Spinal cord (tissue), 10 donors: ENCODE data around the gene PAMR1. TPM values are rescaled to one million over a fixed set of nuclear protein-coding genes. Genes with fewer than 3 reads are reported as not detected.
"Not testable (repeated sequence)": the region's sequence is repeated elsewhere in the genome, so short reads cannot be mapped to it uniquely, and the experiment has no call there.

Source experiments
- DNase-seq, 6 donors: peaks; one replicate each; pipeline versions ENCODE4 v3.0.0 to v3.0.0-alpha.2; 2013 to 2015; ENCODE audit warnings: low spot score in 6 of 6, low read depth in 4 of 6
- H3K27ac ChIP-seq: one replicate; pipeline ENCODE4 v1.5.1; 2013; ENCODE audit warnings: low read depth, low read length, control low read depth
- H3K27me3 ChIP-seq: one replicate; pipeline ENCODE4 v1.6.1; 2013; ENCODE audit warnings: low read length; ENCODE audit not compliant: control insufficient read depth, insufficient read depth
- H3K36me3 ChIP-seq: one replicate; pipeline ENCODE4 v1.6.1; 2013; ENCODE audit warnings: low read length; ENCODE audit not compliant: control insufficient read depth, insufficient read depth
- H3K4me1 ChIP-seq: one replicate; pipeline ENCODE4 v1.6.1; 2013; ENCODE audit warnings: low read length; ENCODE audit not compliant: control insufficient read depth, insufficient read depth
- H3K4me3 ChIP-seq: one replicate; pipeline ENCODE4 v1.5.1; 2013; ENCODE audit warnings: low read depth, low read length, control low read depth
- H3K9me3 ChIP-seq: one replicate; pipeline ENCODE4 v1.6.1; 2013; ENCODE audit warnings: low read length; ENCODE audit not compliant: control insufficient read depth, insufficient read depth
- WGBS: methylation state at CpG from one replicate; pipeline ENCODE4 v1.1.5; 2013; ENCODE audit warnings: missing lambda C conversion rate; ENCODE audit not compliant: insufficient coverage; 5-methylcytosine and 5-hydroxymethylcytosine counted together
- polyA plus RNA-seq, 2 donors: library from polyadenylated mRNA; unstranded; fragments of 120-200 nt; gene quantifications; one replicate each; pipeline ENCODE4 v1.2.1, GENCODE V29; 2013; ENCODE audit not compliant: insufficient read length in 2 of 2
- total RNA-seq, 2 donors: library from RNA; depleted of rRNA in 1 of 2; stranded (reverse); fragments of 120-200 nt in 1 of 2; fragments of >200 nt in 1 of 2; gene quantifications; one replicate each; pipeline versions ENCODE4 v1.2.3 to v1.2.4, GENCODE V29; 2013 to 2014
- donor health status: healthy.

Gene PAMR1
- total and polyA plus RNA-seq, 4 donors = 16.0 to 35.2 (median 20.3) TPM

DNA sequence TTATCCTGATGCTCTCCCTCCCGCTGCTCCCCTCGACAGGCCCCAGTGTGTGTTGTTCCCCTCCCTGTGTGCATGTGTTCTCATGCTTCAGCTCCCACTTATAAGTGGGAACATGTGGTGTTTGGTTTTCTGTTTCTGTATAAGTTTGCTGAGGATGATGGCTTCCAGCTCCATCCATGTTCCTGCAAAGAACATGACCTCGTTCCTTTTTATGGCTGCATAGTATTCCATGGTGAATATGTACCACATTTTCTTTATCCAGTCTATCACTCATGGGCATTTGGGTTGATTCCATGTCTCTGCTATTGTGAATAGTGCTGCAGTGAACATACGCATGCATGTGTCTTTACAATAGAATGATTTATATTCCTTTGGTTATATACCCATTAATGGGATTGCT, 22.6 kb upstream of the PAMR1 start:
- not testable (repeated sequence) for H3K27ac ChIP-seq, H3K4me3 ChIP-seq, H3K9me3 ChIP-seq, H3K27me3 ChIP-seq, H3K36me3 ChIP-seq, DNase-seq, H3K4me1 ChIP-seq
- WGBS = no CpG with 5 or more reads among the region's 4 CpGs

DNA sequence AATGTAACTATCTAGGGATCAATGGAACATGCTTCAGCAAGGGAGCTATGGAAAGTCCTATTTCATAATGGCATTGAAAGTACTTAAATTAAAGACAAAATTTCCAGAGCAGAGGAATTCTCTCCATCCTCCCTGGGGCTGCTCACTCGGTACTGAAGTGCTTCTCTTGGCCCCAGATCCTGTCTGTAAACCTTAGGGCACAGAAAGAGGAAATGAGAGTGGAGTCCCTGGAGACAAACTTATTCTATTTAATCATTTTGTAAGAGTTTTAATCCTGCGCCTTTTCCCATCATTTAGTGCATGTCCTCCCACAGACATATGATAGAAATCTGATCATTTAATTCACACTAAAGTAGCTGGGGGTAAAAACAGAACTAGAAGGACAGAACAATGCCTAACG, 20.9 kb upstream of the PAMR1 start:
- WGBS = no CpG with 5 or more reads among the region's 3 CpGs

DNA sequence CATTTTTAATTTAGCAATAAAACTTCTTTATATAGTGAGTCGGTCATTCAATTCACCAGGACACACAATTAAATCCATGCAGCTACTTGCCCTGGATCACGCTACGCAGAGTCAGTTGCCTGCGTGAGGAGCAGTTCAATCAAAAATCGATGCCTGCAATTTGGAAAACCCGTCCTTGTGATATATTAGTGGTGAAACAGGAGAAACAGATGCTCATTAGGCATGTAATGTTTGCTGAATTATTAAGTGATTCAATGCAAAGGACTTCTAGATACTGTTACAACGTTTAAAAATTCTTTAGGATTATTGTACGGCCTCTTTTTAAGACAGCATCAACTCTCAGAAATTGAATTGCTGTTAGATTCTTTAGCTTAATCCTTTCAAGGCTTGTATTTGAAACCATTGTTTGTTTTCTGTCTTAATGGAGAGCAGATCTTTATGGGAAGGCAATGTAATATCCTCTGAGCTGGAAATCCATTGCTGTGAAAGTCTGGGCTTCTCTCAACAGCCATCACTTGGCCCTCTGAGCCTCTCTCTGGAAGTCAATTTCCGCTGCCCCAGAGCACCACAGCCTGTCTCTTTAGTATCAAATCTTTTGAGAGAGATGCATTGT, 20.1 kb upstream of the PAMR1 start:
- Histone ChIP-seq H3K9me3 (no peaks in the 10 kb centered on the region), H3K27ac (no peak overlapping the region), H3K36me3 (no peaks in the 10 kb centered on the region), H3K4me1 (no peaks in the 10 kb centered on the region), H3K27me3 (no peaks in the 10 kb centered on the region), H3K4me3 (no peak overlapping the region)
- peak in 1 of 6 donors; percentile 31 for DNase-seq
- WGBS = 79% methylated on average over 3 of the region's 9 CpGs

More for the DNA sequence above, 20.9 kb upstream of the PAMR1 start:
- Histone ChIP-seq H3K9me3 (no peaks in the 10 kb centered on the region), H3K36me3 (no peaks in the 10 kb centered on the region), H3K4me3 (no peak overlapping the region), H3K27ac (peak overlapping the region; percentile 30), H3K4me1 (no peaks in the 10 kb centered on the region), H3K27me3 (no peaks in the 10 kb centered on the region)
- DNase-seq = no peak

DNA sequence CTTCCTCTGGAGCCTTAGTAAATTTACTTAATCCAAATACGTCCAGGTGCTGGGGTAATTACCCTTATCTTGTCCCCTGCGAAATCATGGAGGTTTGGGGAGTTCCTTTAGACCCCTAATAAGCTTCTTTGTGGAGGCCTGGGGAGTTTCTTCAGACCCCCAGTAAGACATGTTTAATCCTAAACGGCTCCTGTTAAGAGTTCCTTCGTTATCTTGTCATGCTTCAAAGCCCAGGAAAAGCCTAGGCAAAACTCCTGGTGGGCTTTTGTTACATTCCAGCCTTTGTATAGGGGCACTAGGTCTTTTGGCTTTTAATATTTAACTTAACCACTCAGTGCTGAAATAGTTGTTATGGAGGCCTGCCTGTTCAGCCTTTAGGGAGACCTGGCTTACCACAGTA, 18.1 kb upstream of the PAMR1 start:
- Histone ChIP-seq H3K36me3 (no peaks in the 10 kb centered on the region), H3K9me3 (no peaks in the 10 kb centered on the region), H3K4me1 (no peaks in the 10 kb centered on the region), H3K27me3 (no peaks in the 10 kb centered on the region), H3K4me3 (no peak overlapping the region), H3K27ac (no peak overlapping the region)
- no peak for DNase-seq
- no CpG with 5 or more reads among the region's 4 CpGs for WGBS

DNA sequence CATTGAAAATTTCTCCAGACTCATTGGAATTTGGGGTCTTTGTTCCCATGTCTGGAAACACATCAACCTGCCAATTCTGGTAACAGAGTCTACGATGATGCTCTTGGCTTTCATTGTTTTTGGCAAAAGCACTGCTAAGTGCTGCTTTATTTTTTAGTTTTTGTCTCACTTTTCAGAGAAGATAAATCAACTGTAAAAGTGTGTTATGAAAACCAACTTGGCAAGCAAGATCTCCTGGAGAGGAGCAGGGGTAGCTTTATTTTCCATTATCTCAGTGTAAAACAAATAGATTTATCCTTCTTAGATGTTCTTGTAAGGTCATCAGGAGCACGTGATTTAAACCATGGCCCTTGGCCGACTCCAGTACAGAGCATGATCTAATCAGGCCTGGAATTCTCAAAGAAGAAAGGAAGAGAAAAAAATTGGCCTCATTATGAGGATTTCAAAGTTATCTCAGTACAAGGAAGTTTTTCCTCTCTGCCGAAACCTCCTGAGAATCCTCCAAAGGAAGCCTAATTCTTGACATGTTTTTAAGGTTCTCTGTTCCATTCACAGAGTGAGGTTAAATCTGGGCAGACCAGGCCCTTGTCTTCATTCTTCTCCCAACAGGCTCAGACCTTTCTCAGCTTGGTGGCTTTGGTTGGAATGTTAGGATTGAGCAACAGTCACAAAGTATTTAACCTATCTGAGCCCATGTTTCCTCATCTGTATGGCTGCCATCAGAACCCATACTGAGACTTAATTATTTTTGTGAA, 16.4 kb upstream of the PAMR1 start:
- Histone ChIP-seq H3K4me3 (no peak overlapping the region), H3K4me1 (no peaks in the 10 kb centered on the region), H3K36me3 (no peaks in the 10 kb centered on the region), H3K27me3 (no peaks in the 10 kb centered on the region), H3K27ac (peak overlapping the region; percentile 53), H3K9me3 (no peaks in the 10 kb centered on the region)
- peak in 1 of 6 donors; percentile 72 for DNase-seq
- 42% methylated on average over 2 of the region's 4 CpGs for WGBS

DNA sequence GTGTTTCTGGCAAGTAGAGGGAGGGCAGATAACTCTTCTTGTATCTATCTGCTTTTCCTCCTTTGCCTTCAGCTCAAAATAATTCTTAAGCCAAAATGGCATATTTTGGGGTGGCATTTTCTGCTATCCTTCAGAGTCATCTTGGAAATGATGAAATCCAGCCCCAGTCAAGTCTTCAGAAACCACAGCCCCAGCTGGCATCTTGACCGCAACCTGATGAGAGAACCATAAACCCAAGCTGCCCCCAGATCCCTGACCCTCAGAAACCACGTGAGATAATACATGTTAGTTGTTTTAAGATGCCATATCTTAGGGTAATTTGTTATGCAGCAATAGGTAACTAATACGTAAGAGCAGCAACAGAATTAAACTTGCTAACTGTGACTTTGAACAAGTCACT, 15.1 kb upstream of the PAMR1 start:
- H3K4me3 ChIP-seq = no peak overlapping the region
- no peaks in the 10 kb centered on the region for H3K36me3 ChIP-seq
- H3K9me3 ChIP-seq = no peaks in the 10 kb centered on the region
- no peak for DNase-seq
- no peaks in the 10 kb centered on the region for H3K4me1 ChIP-seq
- H3K27me3 ChIP-seq = no peaks in the 10 kb centered on the region
- H3K27ac ChIP-seq = no peak overlapping the region
- no CpG with 5 or more reads among the region's 3 CpGs for WGBS

DNA sequence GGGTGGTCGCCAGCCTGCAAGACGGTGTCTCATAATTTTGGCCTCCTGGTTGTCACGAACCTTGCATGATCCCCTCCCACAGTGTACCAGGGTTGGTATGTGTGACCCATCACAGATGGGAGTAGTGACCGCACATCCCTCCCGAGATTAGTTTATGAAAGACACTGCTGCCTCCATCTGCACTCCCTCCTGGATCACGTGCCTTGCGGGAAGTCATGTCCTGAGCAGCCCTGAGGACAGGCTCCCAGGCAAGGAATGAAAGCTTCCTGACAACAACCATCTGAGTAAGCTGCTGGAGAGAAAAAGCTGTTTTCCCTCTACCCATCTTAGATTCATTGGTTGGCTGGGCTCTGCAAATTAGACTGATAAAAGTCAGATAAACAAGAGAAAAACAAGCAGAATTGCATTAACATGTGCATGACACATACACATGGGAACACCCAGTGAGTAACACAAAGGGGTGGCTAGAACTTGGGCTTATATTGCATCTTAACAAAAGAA, 14.4 kb upstream of the PAMR1 start:
- H3K4me3 ChIP-seq = no peak overlapping the region
- DNase-seq = no peak
- no peaks in the 10 kb centered on the region for H3K4me1 ChIP-seq
- no peak overlapping the region for H3K27ac ChIP-seq
- H3K27me3 ChIP-seq = no peaks in the 10 kb centered on the region
- 53% methylated on average over 3 of the region's 7 CpGs for WGBS
- no peaks in the 10 kb centered on the region for H3K9me3 ChIP-seq
- no peaks in the 10 kb centered on the region for H3K36me3 ChIP-seq

DNA sequence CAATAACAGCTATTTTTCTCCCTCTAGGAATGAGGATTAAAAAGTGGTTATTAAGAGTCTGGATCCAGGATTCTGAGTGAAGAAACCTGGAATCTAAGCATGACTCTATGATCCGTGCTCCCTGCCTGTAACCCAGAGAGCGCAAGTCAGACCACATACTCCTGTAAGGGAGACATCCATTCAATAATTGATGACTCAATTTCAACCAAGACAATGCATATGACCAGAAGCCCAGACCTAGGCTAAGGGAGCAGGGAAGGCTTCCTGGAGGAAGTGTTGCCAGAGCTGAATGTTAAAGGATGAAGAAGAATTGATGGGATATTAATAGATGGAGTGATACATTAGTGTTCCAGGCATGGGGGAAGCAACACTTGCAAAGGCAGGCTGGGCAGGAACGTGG, 13.8 kb upstream of the PAMR1 start:
- Histone ChIP-seq H3K4me3 (no peak overlapping the region), H3K27me3 (no peaks in the 10 kb centered on the region), H3K27ac (no peak overlapping the region), H3K9me3 (no peaks in the 10 kb centered on the region), H3K36me3 (no peaks in the 10 kb centered on the region), H3K4me1 (no peaks in the 10 kb centered on the region)
- WGBS = 89% methylated on average over 2 of the region's 3 CpGs
- no peak for DNase-seq

DNA sequence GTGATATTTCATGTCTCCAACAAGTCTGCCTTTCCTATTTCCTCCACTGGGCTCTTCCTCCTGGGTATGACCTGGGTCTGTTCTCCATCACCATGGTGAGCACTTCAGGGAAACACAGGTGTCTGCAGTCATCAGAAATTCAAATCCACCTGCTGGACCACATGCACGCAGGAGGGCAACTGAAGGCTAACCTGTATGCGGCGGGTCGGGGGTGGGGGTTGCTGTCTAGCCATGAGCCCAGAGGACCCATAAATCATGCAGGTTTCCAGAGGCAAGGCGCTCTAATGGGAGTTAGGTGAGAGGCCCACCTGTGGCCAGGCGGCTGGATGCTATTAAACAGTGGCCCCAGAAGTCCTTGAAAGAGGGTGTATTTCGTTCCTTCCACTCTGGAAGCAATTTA, 11.1 kb upstream of the PAMR1 start:
- Histone ChIP-seq H3K4me1 (no peaks in the 10 kb centered on the region), H3K9me3 (no peaks in the 10 kb centered on the region), H3K36me3 (no peaks in the 10 kb centered on the region), H3K27me3 (no peaks in the 10 kb centered on the region), H3K4me3 (no peak overlapping the region), H3K27ac (no peak overlapping the region)
- WGBS = 90% methylated on average over 7 of the region's 7 CpGs
- DNase-seq = no peak

DNA sequence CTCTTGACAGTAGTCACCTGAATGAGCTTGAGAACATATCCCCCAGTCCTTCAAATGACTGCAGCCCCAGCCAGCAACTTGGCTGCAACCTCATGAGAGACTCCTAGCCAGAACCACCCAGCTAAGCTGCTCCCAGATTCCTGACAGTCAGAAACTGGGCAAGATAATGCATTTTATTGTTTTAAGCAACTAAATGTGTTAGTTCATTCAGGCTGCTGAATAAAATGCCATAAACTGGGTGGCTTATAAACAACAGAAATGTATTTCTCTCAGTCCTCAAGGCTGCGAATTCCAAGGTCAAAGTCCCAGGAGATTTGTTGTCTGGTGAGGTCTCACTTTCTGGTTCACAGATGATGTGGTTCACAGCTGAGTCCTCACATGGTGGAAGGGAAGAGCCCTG, 5.8 kb upstream of the PAMR1 start:
- no peaks in the 10 kb centered on the region for H3K9me3 ChIP-seq
- no peak overlapping the region for H3K4me3 ChIP-seq
- no peaks in the 10 kb centered on the region for H3K36me3 ChIP-seq
- no peak overlapping the region for H3K27ac ChIP-seq
- DNase-seq = no peak
- peaks cover 3% of the 10 kb centered on the region for H3K27me3 ChIP-seq
- WGBS = 82% methylated on average over 1 of the region's 1 CpG
- peaks cover 6% of the 10 kb centered on the region for H3K4me1 ChIP-seq
